Umbilical cord (tissue), 2 donors: ENCODE measurements around the gene COQ3. TPM values are rescaled to one million over a fixed set of nuclear protein-coding genes. Genes with fewer than 3 reads are reported as not detected.
A peak's percentile ranks its signal among the peaks of the same experiment; 100 is the strongest.
"Not testable (repeated sequence)": the region's sequence is repeated elsewhere in the genome, so short reads cannot be mapped to it uniquely, and the experiment has no call there.

Experiments used
- DNase-seq: peaks from one replicate; pipeline ENCODE4 v3.0.0-alpha.2; 2015; ENCODE audit warnings: low spot score
- total RNA-seq: library from RNA; depleted of rRNA; stranded (reverse); fragments of >200 nt; gene quantifications from one replicate; pipeline ENCODE4 v1.2.3, GENCODE V29; 2014; ENCODE audit warnings: low replicate concordance; ENCODE audit not compliant: insufficient read depth

The COQ3 gene
- total RNA-seq, 1 donor from 2014 or later = 0.96 TPM

DNA sequence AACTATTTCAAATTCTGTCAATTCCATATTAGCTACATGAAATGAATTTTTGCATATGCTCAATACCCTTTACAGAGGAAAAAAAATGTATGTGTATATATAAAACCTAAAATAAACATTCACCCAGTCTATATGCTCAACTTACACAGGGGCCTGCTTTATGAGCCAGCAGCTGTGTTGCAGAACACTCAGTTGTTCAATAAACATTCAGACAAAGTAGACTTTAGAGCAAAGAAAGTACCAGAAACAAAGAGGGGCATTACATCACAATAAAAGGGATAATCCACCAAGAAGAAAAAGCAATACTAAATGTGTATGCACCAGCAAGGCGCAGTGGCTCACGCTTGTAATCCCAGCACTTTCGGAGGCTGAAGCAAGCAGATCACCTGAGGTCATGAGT is 9.5 kb downstream of the COQ3 start:
- DNase-seq = no peak

DNA sequence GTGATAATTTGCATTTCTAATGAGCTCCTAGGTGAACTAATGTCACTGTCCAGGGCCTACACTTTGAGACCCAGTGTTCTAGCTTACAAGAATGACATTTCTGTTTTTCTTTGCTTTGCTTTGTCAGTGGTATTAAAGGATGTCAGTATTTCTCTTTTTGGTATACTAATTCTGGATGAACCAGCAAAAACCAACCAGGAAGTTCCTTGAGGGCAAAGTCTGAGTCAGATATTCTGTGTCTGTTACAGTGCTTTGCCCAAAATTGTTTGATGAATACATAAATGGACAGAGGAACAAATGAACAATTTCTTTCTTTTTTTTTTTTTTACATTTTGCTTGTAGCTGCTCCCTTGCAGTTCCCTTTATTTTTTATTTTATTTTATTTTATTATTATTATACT is 15.4 kb downstream of the COQ3 start:
- no peak for DNase-seq

DNA sequence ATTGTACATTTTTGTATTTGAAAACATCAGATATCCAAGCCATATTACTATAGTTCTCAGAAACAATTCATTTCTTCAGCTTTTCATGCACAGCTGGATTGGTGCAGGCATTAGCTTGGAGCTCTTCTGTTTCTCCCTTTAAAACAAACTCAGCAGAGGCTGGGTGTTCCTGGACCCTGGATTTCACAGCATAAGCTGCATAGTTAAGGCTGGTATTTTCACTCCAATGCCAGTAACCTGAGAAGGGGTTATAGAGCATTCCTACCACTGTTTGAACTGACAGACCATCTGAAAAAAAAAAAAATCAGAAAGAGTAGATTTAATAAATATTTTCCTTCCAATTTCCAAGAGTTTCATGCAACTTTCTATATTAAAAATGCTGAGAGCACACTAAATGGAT is 24.5 kb downstream of the COQ3 start:
- no peak for DNase-seq

DNA sequence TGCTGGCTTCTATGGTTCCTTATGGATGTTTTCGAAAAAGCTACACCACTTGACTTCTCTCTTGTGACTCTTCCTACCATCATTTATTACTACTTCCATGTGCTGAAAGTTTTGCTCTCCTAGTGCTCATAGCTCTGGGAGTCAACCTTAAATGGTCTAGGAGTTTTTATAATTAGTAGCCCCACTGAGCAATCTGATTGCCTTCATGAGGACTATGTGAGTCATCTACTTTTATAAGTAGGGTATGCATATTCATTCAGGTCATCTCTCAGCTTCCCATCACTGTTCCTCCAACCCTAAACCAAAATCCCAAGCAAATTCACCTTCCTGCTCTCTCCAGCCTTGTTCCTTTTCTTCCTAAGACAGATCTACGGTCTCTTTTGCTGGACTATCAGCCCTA is 27.1 kb downstream of the COQ3 start:
- no peak for DNase-seq

DNA sequence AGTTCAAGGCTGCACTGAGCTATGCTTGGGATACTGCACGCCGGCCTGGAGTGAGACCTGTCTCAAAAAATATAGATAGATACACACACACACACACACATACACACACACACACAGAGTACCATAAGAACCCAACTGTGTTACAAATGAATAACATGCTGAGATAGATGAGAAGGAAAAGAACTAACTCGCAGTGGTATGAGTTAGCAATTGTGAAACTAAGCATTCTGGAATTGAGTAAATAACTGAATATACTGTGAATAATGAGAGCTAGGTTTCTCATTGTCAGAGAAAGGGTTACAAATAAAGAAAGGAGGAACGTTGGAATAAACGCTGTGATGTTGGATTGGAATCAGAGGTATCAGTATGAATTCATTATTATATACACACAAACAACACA is 30.0 kb downstream of the COQ3 start:
- DNase-seq = no peak

DNA sequence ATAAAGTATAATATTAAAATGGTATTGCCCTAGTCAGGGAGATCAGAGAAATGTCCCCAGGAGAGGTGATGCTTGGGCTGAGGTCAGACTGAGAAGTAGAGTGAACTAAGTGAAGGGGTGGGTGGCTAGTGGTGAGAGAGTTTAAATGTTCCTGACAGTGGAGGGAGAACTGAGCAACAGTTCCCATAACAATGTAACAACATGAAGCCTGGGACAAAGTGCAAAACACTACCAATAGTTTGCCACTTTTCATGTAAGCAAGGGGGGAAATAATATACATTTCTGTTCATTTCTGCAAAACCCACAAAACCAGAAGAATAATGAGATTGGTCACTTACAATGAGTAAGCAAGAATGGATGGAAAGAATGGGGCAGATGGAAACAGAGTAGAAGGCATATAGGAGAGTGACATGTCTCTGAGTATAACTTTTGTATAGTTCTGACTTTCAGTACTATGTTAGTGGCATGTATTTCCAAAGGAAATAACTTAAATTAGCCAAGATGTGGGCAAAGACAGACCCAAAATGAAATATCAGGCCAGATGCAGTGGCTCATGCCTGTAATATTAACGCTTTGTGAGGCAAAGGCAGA is 31.2 kb downstream of the COQ3 start:
- no peak for DNase-seq

DNA sequence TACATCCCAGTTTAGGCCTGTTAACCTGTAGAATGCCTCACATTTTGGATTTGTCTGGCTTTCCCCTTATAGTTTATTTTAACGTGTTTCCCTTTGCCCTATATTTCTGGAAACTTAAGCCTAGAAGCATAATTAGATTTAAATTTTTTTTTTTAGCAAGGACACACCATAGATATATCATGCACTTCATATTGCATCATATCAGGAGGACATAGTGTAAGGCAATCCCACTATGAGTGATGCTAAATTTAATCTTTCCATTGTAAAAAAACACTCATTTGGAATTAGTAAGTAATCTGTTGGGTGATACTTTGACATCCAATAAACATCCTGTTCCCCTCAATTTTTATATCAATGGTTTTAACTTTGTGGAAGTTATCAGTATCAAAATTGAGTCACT is 34.2 kb downstream of the COQ3 start:
- DNase-seq = no peak

DNA sequence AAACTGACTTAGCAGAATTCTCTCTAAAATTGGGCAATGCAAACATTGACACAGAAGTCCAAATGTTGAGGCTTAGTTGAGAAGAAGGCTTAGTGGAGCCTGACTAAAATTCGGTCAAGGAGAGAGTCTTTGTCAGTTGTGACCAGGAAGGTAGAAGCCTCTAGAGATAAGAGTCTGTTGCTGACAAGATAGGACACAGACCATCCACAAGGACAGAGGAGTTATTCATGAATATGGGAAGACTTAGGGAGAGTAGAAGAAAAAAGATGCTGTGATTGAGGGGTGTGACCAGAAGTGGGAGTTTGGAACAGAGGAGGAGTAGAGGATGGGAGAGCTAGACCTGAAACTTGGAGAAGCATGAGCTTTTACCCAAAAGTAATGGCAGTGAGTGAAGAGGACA is 37.4 kb downstream of the COQ3 start:
- DNase-seq = no peak

DNA sequence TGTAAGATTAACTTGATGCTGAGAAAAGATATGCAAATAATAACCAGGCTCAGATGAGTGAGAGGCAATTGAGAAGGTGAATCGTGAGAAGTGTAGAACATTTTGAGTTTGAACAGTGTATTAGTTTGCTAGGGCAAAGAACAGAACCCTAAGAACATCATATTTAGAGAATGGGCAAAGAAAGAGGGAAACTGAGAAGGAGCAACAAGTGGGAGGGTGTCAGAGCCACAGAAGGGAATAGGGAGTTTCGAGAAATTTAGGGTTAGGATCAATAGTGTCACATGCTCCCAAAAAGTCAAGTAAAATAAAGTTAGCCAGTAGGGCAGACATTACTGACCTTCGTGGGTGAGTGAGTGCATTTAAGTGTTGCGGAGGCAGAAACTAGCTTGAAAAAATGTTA is 39.0 kb downstream of the COQ3 start:
- no peak for DNase-seq

DNA sequence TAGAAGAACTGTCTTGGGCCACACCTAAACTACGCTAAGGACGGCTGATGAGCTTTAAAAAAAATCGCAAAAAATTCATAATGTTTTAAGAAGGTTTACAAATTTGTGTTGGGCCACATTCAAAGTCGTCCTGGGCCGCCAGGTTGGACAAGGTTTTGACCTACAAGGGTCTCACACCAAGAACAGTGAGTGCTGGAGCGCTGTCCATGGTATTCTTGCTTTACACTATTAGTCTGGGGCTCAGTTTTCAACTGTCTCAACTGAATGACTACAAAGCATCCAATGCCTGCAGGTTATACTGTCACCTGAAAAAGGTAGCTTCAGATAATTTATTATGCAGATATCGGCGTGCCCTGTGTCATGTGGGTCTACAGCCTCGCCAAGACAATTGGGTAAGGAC is 40.9 kb downstream of the COQ3 start:
- DNase-seq = no peak

DNA sequence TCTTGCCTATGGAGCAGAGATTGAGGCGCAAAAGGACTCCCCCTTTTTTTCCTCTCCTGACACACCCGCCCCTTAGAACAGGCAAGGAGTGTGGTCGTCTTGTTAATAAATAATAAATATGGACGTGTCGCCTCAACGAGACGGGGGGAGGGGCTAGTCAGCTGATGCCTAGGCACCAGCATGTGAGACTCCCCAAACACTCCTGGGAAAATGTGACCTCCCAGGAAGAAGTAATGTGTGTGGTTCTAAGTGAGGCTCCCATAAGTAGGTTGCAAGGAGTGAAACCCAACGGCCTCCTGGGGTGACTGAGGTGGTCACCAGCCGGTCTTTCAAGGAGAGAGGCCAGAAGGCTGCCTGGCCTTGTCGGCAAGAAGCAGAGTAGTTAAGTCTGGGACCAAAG is 43.4 kb downstream of the COQ3 start:
- no peak for DNase-seq

DNA sequence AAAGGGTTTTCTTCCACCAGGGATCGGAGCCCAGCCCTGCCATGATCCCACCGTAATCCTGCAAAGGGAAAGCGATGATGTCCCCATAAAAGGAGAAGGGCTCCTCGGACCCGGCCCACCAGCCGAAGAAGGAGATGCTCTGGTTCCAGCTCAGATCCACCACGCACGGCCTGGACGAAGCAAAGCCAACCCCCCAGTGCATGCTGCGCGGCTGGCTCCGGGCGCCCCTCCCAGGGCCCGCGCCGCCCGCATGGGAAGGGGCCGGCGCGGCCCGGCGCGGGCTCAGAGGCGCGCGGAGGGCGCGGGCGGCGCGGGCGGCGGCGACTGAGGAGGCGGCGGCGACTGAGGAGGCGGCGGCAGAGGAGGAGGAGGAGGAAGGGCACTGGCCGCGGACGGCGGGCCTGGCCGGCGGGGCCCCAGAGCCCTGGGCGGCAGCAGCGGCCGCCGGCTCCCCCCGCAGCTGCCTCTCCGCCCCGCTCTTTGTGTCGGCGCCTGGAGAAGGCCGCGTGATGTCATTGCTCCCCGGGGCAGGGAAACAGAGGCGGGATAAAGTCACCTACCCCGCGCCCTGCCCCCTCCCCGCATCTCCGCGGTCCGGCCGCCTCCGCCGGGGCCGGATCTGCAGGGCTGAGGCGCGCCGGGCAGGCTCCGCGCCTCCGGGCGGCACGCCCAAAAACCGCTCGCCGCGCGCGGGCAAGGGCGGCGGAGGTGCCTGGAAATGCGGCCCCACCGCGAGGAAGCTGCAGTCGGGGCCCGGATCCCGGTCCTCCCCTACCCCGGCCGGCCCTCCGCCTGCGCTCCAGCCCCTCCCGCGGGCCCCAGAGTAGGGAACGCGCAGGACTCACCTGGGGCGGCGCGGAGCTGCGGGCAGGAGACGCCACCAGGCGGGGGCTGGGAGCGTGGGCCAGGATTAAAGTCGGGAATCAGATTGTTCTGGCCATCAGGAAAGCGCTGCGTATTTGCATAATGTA is 44.5 kb downstream of the COQ3 start, which contains the start of gene FAXC:
TSS of gene FAXC (minus strand) at position 504 of the 971 bp plus-strand sequence. CDS start at position 202, 302 bp downstream.
- peak; percentile 36 for DNase-seq

DNA sequence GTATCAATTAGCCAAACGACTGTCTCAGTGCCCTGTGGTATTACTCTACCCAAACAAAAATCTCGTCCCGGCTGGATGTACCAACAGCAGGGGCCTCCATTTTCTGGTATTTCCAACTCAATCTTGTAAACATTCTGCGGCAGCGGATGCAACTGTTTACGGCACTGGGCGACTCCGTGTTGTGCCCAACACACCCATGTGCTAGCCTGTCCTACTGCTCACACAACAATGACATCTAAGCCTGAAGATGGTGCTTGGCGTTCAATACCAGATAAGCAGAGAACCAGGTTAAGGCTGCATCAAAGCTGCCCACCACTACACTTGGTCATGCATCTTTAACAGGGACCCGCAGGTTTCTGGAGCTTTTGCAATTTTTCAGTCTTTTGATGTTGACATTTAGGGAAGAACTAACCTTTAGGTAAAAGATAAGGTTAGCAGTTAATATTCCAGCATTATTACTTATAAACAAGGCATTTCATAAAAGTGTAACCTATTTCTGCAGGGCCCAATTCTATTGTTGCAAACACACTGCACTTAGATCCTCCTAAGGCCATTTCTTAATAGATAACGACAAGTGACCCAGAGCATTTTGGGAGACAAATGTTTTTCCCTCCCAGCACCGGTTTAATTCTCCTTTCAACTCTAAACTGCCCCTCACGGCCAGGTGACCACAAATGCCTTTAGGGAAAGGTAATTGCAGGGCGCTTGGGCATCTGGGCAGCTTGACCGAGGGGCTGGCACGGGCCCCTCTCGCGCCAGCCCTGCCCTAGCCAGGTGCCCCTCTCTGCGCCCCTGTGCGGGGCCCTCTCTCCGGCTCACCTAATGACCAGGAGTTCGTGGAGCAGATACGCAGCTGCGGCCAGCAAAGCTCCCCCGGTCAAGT is 45.5 kb downstream of the COQ3 start:
- no peak for DNase-seq

DNA sequence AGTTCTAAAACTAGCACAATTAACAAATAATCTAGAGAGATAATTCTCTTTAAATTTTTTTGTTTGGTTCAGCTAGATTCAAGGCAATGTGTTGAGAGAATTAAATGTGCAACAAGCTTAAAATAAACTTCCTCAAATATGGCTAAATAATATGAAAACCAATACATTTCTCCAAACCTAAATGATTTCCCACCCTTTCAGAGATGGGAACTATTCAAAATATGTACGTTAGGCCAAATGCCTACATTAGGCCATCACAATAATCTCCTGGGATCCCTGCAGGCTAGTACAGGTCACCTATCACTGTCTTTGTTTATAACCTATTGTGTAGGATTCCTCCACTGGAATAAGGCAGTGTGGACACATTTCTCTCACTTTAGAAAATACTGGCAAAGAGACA is 46.2 kb downstream of the COQ3 start:
- no peak for DNase-seq

DNA sequence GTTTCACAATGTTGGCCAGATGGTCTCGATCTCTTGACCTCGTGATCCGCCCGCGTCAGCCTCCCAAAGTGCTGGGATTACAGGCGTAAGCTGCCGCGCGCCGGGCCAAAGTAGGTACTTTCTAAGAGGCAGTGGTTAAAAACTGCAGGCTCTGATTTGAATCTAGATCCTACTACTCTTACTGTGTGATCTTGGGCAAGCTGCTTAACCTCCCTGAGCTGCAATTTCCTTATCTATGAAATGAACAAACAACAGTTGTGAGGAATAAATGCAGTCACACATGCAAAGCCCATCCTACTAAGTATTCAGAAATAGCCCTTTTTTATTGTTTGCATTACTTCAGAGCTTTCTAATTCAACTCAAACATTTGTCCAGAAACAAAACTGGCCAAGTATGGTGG is 47.4 kb downstream of the COQ3 start:
- DNase-seq = no peak

DNA sequence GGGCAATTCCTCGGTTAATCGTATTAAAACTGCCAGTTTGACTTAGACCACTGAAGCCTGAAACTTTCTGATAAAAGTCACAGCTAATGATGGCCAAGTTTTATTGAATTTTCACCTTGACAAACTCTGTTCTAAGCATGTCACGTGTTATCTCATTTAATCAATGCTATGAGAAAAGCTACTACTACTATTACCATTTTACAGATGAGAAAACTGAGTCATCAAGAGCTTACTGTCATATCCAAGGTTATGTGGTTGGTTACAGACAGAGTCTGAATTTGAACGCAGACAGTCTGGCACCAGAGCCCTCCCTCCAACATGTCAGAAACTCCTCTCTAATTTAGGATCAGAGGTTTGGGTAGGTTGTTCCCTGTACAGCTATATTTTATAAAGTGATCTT is 48.8 kb downstream of the COQ3 start:
- DNase-seq = no peak

DNA sequence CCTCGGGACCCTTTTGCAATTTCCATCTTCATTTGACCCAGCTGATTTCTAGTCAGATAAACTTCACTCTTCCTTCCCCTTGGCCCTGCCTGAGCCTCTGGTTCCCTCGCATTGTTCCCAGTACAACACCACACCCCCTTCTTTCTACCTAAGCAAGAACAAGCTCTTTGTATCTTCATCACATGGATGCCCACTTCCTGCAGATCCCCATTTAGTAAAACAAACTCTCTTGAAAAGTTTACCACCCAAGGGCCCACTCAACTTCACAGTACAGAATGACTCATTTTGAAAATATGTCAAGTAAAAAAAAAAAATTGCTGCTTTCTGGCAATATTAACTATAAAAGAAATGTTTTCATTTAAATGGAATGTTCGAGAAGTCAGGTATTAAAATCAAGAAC is 49.7 kb downstream of the COQ3 start:
- no peak for DNase-seq

DNA sequence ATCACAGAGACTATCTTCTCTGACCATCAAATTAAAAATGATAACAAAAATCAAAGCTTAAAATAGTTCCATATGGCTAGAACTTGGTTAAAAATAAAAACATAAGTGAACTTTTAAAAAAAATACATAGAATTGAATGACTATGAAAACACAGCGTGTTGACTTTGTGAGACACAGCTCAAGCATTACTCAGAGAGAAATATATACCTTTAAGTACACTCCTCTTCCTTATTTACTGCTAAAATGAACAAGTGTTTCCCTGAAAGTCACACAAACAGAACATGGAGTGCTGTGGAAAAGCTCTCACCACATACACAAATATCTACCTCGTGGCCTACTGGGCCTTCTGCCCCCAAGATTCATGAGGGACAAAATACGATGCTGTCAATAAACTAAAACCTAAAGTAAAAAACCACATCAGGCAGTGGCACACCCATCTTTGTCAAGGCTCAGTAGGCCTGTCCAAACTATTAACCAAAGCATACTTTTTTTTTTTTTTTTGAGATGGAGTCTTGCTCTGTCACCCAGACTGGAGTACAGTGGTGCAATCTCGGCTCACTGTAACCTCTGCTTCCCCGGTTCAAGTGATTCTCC is 52.0 kb downstream of the COQ3 start:
- DNase-seq = no peak

DNA sequence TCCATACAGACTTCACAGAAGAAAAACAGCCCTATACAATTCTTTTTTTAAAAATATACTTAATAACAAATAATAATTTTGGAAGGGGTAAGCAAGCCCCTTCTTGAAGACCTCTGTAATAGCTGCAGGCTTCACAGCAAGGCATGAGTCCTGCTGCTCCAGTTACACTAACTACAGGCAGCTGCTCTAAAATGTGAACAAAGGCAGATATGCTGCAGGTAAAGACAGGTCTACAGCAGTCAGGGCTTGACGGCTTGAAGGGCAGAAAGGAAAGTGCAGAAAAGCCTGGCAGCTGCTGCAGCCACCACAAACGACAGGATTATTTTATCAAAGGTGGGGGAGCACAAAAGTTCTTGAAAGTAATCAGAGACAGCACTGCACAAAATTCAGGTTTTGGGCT is 55.8 kb downstream of the COQ3 start:
- no peak for DNase-seq

DNA sequence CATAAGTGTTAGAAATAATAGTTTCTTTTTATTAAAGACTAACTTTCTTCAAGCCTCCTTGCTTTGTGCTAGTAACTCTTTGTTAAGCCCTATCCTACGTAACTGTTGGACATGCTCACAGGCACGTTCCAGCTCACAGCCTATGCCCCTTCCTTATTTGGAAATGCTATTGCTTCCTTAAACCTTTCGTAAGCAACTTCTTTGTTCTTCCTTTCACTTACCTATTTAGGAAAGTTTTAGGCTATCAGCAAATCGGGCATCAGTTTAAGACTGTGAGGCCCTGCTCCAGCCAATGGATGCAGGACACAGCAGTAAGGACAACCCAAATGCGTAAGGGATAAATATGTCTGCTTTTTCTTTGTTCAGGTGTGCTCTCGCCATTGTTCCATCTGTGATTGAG is 58.7 kb downstream of the COQ3 start:
- not testable (repeated sequence) for DNase-seq

DNA sequence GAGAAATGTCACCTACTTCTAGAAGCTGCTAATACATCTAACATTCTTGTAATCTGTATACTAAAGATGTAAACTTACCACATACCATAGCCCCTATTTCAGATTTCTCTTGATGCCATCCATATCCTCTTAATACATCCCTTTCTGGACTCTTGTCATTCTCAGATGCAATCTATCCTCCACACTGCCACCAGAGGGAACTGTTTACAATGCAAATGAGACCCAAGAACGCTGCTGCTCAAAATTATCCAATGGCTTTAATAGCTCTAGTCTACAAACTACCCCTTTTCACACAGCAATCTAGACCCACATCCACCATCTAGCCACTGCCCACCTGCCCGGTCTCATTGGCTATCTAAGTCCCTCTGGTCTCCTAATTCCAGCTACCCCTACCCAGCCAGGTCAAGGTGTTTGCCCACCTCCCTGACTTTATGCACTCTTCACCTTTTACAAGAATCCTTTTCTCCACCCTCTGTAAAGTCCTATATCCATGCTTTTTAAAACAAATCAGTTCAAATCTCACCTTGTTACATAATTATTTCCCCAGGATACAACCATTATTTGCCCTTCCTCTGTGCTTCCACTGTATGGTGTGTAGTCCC is 59.4 kb downstream of the COQ3 start:
- DNase-seq = peak; percentile 17
